AG10803 (cell line): ENCODE measurements around the gene WDR33.
"Not testable (repeated sequence)": the region's sequence is repeated elsewhere in the genome, so short reads cannot be mapped to it uniquely, and the experiment has no call there.

ENCODE experiments used
- DNase-seq: peaks from one replicate; pipeline ENCODE4 v3.0.0; 2010; ENCODE audit warnings: low read depth
- H3K4me3 ChIP-seq: 2 replicates; pipeline ENCODE4 v1.5.1; 2011; ENCODE audit warnings: mild to moderate bottlenecking, low read length, control low read depth
- TF ChIP-seq, protein P1 (sequence below): conservative IDR thresholded peaks from 2 replicates; pipeline ENCODE4 v1.5.1; 2011; ENCODE audit warnings: mild to moderate bottlenecking, low read length, control low read depth, inconsistent platforms

Gene WDR33

GRCh38 chr2:127807678-127808353, 3.2 kb downstream of the WDR33 start:
- no peak for DNase-seq
- TF ChIP-seq, protein P1, sequence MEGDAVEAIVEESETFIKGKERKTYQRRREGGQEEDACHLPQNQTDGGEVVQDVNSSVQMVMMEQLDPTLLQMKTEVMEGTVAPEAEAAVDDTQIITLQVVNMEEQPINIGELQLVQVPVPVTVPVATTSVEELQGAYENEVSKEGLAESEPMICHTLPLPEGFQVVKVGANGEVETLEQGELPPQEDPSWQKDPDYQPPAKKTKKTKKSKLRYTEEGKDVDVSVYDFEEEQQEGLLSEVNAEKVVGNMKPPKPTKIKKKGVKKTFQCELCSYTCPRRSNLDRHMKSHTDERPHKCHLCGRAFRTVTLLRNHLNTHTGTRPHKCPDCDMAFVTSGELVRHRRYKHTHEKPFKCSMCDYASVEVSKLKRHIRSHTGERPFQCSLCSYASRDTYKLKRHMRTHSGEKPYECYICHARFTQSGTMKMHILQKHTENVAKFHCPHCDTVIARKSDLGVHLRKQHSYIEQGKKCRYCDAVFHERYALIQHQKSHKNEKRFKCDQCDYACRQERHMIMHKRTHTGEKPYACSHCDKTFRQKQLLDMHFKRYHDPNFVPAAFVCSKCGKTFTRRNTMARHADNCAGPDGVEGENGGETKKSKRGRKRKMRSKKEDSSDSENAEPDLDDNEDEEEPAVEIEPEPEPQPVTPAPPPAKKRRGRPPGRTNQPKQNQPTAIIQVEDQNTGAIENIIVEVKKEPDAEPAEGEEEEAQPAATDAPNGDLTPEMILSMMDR: no peak
- no peak overlapping the region for H3K4me3 ChIP-seq

DNA sequence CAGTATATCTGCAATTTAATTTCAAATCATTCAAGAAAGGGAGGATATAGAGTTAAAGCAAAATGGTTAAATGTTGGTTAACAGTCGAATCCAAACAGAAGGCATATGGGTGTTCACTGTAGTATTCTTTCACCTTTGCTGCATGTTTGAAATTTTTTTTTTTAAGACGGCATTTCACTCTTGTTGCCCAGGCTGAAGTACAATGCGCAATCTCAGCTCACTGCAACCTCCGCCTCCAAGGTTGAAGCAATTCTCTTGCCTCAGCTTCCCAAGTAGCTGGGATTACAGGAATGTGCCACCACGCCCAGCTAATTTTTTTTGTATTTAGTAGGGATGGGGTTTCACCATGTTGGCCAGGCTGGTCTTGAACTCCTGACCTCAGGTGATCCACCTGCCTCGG, 4.1 kb downstream of the WDR33 start:
- not testable (repeated sequence) for H3K4me3 ChIP-seq, DNase-seq

DNA sequence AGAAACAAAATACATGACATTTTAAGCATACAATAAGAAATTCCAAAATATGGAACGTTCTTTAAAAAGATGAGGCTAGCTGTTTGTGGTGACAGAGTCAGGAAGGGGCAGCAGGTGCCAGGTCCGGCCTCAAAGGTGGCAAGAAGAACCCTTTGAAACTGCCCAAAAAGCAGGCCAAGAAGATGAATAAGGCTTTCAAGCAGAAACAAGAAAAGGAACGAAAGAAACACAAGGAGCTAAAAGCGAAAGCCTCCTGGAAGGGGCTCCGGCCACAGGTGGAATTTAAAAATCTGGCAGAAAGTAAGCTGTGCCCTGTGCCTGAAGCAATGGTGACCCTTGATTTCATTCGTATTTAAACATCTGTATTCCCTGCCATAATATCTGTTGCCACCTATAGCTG, 5.5 kb downstream of the WDR33 start:
- H3K4me3 ChIP-seq: no peak overlapping the region
- TF ChIP-seq, protein P1: no peak
- no peak for DNase-seq

DNA sequence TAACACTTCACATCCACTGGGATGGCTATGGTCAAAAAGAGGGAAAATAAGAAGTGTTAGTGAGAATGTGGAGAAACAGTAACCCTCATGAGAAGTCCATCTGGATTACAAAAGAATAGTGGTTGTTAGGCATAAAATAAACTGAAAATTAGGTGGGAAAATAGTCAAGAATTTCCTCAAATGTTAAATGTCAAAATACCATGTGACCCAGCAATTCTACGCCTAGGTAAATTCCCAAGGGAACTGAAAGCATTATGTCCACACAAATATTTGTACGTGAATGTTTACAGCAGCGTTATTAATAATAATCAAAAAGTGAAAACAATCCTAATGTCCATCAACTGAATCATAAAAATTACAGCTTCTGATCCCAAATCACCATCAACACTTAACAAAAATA, 11.0 kb downstream of the WDR33 start:
- DNase-seq: no peak
- TF ChIP-seq, protein P1: no peak

GRCh38 chr2:127796389-127796788, 14.6 kb downstream of the WDR33 start:
- no peak for DNase-seq
- H3K4me3 ChIP-seq: no peak overlapping the region
- TF ChIP-seq, protein P1: no peak

More for the DNA sequence above, 11.0 kb downstream of the WDR33 start:
- H3K4me3 ChIP-seq: no peak overlapping the region

DNA sequence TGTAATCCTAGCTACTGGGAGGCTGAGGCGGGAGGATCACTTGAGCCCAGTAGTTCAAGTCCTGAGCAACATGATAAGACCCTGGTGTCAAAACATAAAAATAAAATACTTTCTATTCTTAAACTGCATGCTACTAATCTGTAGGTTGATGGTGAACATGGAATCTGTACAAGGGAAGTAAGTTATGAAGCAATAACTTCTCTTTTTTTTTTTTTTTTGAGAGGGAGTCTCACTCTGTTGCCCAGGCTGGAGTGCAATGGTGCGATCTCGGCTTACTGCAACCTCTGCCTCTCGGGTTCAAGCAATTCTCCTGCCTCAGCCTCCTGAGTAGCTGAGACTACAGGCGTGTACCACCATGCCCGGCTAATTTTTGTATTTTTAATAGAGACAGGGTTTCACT, 16.1 kb downstream of the WDR33 start:
- H3K4me3 ChIP-seq, DNase-seq: not testable (repeated sequence)

GRCh38 chr2:127792805-127793204, 18.2 kb downstream of the WDR33 start:
- TF ChIP-seq, protein P1: no peak
- DNase-seq: no peak
- H3K4me3 ChIP-seq: no peak overlapping the region

- TF ChIP-seq, protein P1: no peak
- DNase-seq: peak; percentile 22
- no peak overlapping the region for H3K4me3 ChIP-seq
These were observed 20.1 kb downstream of the WDR33 start for GRCh38 chr2:127790694-127791529.
